GM19099 (cell line): Measurements from ENCODE around the gene GSTK1.

Experiments
- POLR2A ChIP-seq: IDR thresholded peaks from 3 replicates; pipeline ENCODE4 v1.6.1; 2011; ENCODE audit warnings: low read depth; ENCODE audit not compliant: insufficient read length; ENCODE audit errors: extremely low read depth

Gene GSTK1

DNA sequence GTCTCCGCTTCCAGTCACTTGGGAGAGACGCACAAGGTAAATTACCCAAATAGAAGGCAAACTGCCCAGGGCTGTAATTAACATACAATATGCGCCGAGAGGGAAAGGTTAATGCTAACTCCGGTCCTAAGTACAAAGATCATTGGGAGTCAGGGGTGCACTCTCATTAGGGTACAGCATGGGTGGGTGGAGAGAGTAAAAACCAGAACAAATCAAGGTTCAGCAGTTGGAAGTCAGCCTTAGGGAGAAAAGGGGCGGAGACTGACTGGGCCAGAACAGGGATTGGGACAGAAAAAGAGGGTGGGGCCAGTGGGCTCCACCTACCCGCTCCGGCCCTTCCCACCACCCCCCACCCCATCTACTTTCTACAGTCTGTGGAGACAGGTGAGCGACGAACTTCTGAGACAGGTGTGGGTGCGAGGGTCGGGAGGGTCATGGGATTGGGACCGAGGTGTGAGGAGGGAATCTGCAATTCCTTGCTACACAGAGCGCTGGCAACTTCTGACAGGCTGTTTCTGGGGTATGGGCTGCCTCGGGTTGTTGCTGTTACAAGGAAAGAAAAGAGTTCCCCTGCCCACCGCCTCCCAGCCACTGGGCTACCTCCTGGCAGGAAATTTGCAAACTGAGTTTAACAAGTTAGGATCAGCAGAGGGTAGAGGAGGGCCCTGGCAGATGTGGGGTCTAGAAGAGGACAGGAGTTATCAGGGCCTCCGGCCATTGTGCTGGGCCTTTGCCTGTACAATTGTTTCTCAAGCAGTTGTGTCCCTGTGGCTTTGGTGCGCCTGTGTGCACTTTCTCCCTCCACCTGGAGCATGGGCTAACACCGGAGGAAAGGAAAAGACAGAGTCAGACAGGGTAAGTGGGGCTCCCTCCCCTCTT lies 21.6 kb downstream of the GSTK1 start, which contains the start of gene TMEM139:
TMEM139 (plus strand) TSS at position 368 of the 879 bp plus-strand sequence. CDS start 1,000 bp downstream, outside the sequence.
- TF ChIP-seq POLR2A: no peak

DNA sequence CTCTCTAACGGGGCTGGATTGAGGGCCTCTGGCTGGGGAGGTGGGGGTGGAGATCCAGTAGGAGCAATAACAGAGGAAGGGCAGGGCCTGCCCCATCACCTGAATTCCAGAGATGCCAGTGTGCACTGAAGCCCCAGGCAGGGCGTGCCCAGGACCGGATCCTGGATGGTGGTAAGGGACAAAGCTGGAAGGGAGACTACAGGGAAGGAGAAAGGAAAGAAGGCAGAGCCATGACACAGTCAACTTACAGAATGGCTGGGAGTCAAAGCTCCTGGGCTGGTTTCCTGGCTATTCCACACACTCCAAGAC lies 22.2 kb downstream of the GSTK1 start:
- TF ChIP-seq POLR2A: no peak

DNA sequence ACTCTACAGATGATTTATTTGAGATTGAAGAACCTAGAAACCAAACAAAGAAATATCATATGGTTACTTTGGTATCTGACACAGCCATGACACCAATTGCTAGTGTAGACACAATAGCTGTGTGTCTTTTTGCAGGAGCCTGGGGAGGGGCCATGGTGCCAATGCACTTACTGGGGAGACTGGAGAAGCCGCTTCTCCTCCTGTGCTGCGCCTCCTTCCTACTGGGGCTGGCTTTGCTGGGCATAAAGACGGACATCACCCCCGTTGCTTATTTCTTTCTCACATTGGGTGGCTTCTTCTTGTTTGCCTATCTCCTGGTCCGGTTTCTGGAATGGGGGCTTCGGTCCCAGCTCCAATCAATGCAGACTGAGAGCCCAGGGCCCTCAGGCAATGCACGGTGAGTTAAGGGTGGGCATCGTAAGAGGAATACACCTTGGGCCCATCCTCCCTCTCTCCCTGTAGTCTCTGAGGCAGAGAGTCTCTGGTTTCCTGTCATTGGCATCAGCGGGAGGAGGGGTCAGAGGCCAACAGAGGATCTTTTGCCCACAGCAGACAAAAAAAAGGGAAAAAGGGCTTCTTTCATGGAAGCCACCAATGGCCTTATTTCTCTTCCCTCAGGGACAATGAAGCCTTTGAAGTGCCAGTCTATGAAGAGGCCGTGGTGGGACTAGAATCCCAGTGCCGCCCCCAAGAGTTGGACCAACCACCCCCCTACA lies 22.7 kb downstream of the GSTK1 start:
- no peak for TF ChIP-seq POLR2A

DNA sequence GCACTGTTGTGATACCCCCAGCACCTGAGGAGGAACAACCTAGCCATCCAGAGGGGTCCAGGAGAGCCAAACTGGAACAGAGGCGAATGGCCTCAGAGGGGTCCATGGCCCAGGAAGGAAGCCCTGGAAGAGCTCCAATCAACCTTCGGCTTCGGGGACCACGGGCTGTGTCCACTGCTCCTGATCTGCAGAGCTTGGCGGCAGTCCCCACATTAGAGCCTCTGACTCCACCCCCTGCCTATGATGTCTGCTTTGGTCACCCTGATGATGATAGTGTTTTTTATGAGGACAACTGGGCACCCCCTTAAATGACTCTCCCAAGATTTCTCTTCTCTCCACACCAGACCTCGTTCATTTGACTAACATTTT lies 23.3 kb downstream of the GSTK1 start:
- TF ChIP-seq POLR2A: no peak

DNA sequence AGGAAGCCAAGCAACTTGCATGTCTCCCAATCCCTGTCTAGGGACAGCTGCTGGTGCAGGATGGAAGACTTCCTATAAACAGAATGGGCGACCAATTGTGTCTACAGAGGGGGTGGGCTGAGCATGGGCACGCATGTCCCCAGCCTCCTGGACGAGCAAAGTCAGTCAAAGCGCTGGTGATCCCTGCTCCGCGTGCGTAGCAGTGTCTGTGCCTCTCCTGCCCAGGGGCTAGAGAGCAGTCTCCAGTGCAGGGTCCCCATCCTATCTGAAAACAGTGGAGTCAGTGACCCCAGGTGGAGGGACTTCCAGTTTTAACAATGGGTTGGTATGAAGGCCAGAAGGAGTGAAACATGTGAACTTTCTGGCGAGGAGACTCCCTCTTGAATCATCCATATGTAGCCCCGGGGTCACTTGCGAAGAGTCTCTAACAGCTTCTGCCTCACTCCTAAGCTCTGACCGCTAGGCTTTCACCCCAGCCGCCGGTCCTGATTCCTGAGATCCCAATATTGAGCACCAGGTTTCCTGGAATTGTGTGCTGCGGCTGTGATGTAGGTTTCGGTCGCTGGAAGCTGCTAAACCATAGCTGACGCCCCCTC lies 24.2 kb downstream of the GSTK1 start:
- TF ChIP-seq POLR2A: no peak

DNA sequence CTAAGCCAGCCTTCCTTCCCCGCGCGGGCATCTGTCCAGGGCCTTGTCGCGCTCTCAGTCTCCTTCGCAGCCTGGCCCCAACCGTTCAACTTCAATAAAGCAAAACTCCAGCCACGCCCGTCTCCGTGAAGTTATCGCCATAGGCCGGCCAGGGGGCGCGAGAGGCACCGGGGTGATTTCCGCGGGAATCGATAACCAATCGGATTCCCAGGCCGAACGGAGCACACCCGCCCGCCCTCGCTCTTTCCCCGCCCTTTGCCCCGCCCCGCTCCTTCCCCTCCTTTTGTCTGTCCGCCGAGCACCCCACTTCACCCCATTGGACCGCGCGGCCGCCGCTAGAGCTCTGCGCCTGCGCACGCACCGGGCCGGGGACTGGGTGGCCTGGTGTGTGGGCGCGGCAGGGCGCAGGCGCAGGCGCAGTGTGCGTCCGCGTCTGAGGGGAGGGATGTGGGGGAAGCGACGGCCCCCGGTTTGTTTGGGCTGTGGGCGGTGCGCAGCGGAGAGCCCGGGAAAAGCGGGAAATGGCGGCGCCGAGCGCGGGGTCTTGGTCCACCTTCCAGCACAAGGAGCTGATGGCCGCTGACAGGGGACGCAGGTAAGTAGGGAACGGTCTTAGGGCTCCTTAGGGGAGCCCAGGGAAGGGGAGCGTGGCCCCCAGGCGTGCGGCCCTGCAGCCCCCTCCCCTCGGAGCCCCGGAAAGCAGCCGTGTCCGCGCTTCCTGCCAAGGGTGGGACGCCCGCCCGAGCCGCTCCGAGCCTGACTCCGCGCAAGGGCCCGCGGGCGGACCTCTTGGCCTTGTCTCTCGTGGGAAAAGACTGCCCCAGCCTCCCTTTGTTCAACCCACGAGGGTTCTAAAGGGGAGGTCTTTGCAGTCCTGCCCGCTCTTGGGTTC lies 24.9 kb downstream of the GSTK1 start, which contains the start of gene CASP2:
CASP2 (plus strand) TSS at position 417 of the 892 bp plus-strand sequence; CDS start at position 522, 105 bp downstream.
- TF ChIP-seq POLR2A: peak; percentile 86

DNA sequence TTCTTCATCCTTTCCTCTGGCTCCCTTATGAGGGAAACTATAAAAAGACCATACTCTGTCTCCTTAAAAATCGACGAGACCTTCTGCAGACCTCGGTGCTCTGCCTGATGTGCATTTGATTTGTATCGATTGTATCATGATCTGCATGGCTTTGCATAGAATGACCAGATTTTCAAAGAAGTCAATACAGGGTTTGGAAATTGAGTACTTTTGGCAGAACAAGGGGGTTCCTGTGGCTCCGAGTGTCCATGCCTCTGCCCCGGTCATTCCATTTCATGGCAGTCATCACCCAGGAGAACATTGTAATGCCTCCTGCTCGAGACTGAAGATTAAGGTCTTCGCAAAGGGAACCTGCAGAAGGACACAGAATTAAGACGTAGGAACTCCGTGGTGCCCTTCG lies 25.6 kb downstream of the GSTK1 start:
- no peak for TF ChIP-seq POLR2A

DNA sequence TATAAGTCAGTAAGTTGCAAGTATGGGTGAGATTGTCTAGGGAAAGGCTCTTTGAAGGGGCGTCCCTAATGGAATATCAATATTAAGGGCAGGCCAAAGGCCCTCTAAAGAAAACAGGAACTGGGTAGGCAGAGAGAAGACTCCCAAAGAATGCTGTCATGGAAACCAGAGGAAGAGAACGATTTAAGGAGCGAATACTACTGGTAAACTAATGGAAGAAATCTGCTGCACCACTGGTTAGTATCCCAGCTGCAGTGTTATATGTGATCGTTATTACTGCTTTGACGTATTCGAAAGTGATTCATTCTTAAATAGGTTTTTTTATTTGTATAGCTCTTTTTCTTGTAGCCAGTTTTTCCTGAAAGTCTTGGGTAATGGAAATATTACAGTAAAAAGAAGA lies 26.2 kb downstream of the GSTK1 start:
- TF ChIP-seq POLR2A: no peak

DNA sequence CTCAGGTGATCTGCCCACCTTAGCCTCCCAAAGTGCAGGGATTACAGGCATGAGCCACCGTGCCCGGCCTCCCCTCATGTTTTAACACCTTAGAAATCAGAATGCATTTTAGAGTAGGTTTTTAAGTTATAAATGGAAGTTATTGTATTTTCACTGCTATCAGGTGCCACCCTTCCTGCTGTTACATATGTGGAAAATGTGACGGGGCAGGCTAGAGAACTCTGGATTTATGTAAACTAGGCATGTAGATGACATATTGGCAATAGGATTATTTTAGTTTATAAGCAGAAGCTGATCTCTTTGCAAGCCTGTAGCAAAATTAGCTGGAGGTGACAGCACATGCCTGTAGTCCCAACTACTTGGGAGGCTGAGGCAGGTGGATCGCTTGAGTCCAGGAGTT lies 27.1 kb downstream of the GSTK1 start:
- no peak for TF ChIP-seq POLR2A

DNA sequence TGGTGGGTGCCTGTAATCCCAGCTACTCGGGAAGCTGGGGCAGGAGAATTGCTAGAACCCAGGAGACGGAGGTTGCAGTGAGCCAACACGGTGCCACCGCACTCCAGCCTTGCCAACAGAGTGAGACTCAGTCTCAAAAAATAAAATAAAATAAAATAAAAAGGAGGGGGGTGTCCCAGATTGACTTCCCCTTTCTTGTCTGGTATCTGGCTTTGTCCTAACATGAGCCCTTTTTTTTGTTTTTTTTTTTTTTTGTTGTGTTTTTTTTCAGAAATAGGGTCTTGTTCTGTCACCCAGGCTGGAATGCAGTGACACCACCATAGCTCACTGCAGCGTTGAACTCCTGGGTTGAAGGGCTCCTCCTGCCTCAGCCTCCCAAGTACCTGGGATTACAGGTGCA lies 29.6 kb downstream of the GSTK1 start:
- no peak for TF ChIP-seq POLR2A

DNA sequence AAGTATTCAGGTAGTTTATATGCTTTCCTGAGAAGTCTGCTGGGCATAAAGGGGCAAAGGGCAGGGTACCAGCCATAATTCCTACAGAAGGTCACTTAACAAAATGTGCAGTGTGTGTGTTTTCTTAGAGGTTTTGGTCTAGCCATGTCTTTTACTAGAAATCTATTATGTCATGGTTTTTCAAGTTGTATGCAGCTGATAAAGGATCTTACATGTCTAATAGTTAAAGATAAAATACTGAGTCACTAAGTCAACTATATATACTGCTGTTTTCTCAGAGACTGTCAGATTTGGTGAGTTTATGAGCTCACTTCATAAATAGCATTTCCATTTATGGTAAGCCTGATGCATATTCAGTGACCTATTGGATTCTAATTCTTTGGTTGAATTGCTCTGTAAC lies 32.6 kb downstream of the GSTK1 start:
- TF ChIP-seq POLR2A: no peak

DNA sequence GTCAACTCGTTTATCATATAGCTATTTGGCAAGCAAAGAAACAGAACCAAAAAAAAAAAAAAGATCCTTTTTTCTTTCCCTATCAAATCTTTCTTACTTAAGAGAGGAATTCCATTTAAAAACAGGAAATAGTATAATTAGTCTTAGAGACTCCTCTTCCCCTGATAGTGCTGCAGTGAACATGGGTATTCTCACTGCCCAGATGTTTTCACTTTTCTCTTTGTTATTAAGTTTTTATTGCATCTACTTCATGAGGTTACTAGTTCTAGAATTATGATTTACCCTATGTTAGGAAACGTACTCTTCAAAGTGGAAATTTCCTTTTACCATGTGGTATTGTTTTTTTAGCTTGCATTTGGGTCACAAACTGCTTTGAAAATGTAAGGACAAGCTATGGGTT lies 33.4 kb downstream of the GSTK1 start:
- TF ChIP-seq POLR2A: no peak

DNA sequence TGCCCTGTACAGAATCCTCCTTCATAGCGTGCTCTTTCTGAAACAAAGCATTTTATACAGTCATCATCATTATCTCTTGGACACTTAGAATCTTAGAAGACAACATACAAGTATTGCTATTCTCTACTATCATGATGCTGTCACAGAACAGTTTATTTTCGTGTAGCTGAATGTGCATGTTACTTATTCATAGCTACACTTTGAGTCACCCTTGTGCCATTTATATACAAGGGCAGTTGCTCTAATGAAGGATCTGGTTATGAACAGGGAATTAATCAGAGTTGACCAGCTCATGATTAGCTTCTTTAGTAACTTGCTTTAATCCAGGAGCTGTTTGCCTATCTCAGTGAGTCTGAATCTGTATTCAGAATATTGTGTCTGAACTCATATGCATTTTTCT lies 36.1 kb downstream of the GSTK1 start:
- TF ChIP-seq POLR2A: no peak

DNA sequence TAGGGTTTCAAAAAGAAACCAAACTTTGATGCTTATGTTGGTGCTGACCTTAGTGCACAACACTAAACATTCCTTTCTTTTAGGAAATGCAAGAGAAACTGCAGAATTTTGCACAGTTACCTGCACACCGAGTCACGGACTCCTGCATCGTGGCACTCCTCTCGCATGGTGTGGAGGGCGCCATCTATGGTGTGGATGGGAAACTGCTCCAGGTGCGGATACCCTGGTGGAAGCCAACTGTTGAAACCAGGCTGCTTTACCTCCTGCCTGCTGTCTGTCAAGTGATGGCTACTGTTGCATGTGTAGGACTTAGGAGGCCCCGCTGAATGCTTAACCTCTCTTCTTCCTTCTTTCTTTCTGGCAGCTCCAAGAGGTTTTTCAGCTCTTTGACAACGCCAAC lies 36.6 kb downstream of the GSTK1 start:
- no peak for TF ChIP-seq POLR2A
